SK-N-SH (cell line): ENCODE results near the gene RASA1. TPM values are rescaled to one million over a fixed set of nuclear protein-coding genes. Genes with fewer than 3 reads are reported as not detected.
"Not testable (repeated sequence)": the region's sequence is repeated elsewhere in the genome, so short reads cannot be mapped to it uniquely, and the experiment has no call there.

Experiments
- CTCF ChIA-PET: fragments of 300-600, 350-600 bp; formaldehyde crosslinking; extraction: SDS; loops from one replicate; lab custom pipeline; 2021; lab: Yijun Ruan, JAX
- POLR2A ChIA-PET: fragments of 350-600 bp; sonication (Branson Sonifier 250); formaldehyde crosslinking; extraction: SDS; loops from one replicate; lab custom pipeline; 2020; ENCODE audit warnings: antibody characterized with exemption, inconsistent platforms; lab: Yijun Ruan, JAX
- DNase-seq: peaks from one replicate; pipeline ENCODE4 v3.0.0; 2012
- H2AFZ ChIP-seq: fragments of 200-600 bp; sonication (generic); 2 replicates; pipeline ENCODE4 v1.8.1; 2016; ENCODE audit warnings: antibody characterized with exemption, mild to moderate bottlenecking, low read depth
- H3F3A ChIP-seq: fragments of 200-600 bp; sonication (generic); replicated peaks from 2 replicates; pipeline ENCODE3; 2016; ENCODE audit warnings: antibody characterized with exemption, mild to moderate bottlenecking; ENCODE audit not compliant: insufficient read depth
- H3K27ac ChIP-seq, 2 experiments: fragments of 200-500 bp in 1 of 2; fragments of 200-600 bp in 1 of 2; sonication (Bioruptor generic) in 1 of 2; sonication (generic), shearing (Covaris generic) in 1 of 2; 2 replicates each; pipeline versions ENCODE4 v1.5.1 to v1.6.1; 2014 to 2016; ENCODE audit warnings: low read depth in 2 of 2, inconsistent platforms in 1 of 2, low read length in 1 of 2, mild to moderate bottlenecking in 1 of 2, mixed read lengths in 1 of 2
- H3K27me3 ChIP-seq: fragments of 200-600 bp; sonication (generic), shearing (Covaris generic); 2 replicates; pipeline ENCODE4 v1.6.1; 2016; ENCODE audit warnings: mixed run types; ENCODE audit not compliant: insufficient read depth
- H3K36me3 ChIP-seq, 2 experiments: fragments of 200-500 bp in 1 of 2; fragments of 200-600 bp in 1 of 2; sonication (Bioruptor generic) in 1 of 2; sonication (generic) in 1 of 2; replicated peaks in 1 of 2; 2 replicates each; pipeline versions ENCODE3 to v1.5.1; 2014 to 2016; ENCODE audit warnings: low read length in 1 of 2, mild to moderate bottlenecking in 1 of 2; ENCODE audit not compliant: insufficient read depth in 2 of 2, control insufficient read depth in 1 of 2
- H3K4me1 ChIP-seq, 2 experiments: fragments of 200-500 bp in 1 of 2; fragments of 200-600 bp in 1 of 2; sonication (Bioruptor generic) in 1 of 2; sonication (generic), shearing (Covaris generic) in 1 of 2; 2 replicates each; pipeline versions ENCODE4 v1.5.1 to v1.6.1; 2014 to 2016; ENCODE audit warnings: low read depth in 1 of 2, low read length in 1 of 2, mixed run types in 1 of 2; ENCODE audit not compliant: insufficient read depth in 2 of 2, control insufficient read depth in 1 of 2
- H3K4me2 ChIP-seq: fragments of 200-600 bp; sonication (generic), shearing (Covaris generic); 2 replicates; pipeline ENCODE4 v1.6.1; 2017; ENCODE audit warnings: mixed run types
- H3K4me3 ChIP-seq, 2 experiments: fragments of 200-500 bp in 1 of 2; fragments of 200-600 bp in 1 of 2; sonication (Bioruptor generic) in 1 of 2; sonication (generic), shearing (Covaris generic) in 1 of 2; 2 replicates each; pipeline versions ENCODE4 v1.5.1 to v1.8.1; 2014 to 2016; ENCODE audit warnings: low read depth in 2 of 2, inconsistent platforms in 1 of 2, low read length in 1 of 2, mild to moderate bottlenecking in 1 of 2, mixed read lengths in 1 of 2, moderate library complexity in 1 of 2
- H3K79me2 ChIP-seq: fragments of 200-600 bp; sonication (generic); 2 replicates; pipeline ENCODE4 v1.8.1; 2017; ENCODE audit warnings: mild to moderate bottlenecking; ENCODE audit not compliant: insufficient read depth
- H3K9ac ChIP-seq: fragments of 200-600 bp; sonication (generic); 2 replicates; pipeline ENCODE4 v1.6.1; 2017; ENCODE audit warnings: mixed run types
- H3K9me2 ChIP-seq: fragments of 200-600 bp; sonication (generic); 2 replicates; pipeline ENCODE4 v1.6.1; 2017; ENCODE audit warnings: mixed run types
- H3K9me3 ChIP-seq: fragments of 200-600 bp; sonication (generic); 2 replicates; pipeline ENCODE4 v1.6.1; 2017; ENCODE audit warnings: mixed run types, mild to moderate bottlenecking, moderate library complexity
- H4K20me1 ChIP-seq: fragments of 200-600 bp; sonication (generic); 2 replicates; pipeline ENCODE4 v1.6.1; 2017; ENCODE audit warnings: mild to moderate bottlenecking, mixed run types; ENCODE audit not compliant: insufficient read depth
- FOXM1 ChIP-seq: IDR thresholded peaks from 2 replicates; pipeline ENCODE4 v1.4.0; 2012; ENCODE audit warnings: low read depth, mild to moderate bottlenecking
- JUND ChIP-seq: IDR thresholded peaks from 2 replicates; pipeline ENCODE4 v1.4.0; 2012
- PBX3 ChIP-seq: IDR thresholded peaks from 2 replicates; pipeline ENCODE4; 2012
- RAD21 ChIP-seq: IDR thresholded peaks from 2 replicates; pipeline ENCODE4 v1.6.1; 2012; ENCODE audit warnings: mild to moderate bottlenecking, low read length
- TCF12 ChIP-seq: IDR thresholded peaks from 2 replicates; pipeline ENCODE4 v1.4.0; 2012
- WGBS: methylation state at CpG from one replicate; pipeline ENCODE4 v1.1.6; 2017; ENCODE audit warnings: low lambda C conversion rate; 5-methylcytosine and 5-hydroxymethylcytosine counted together
- polyA plus RNA-seq, 3 experiments: library from polyadenylated mRNA; depleted of rRNA; stranded (reverse); fragments of >200 nt; gene quantifications; 2 replicates each; pipeline ENCODE4 v1.2.3, GENCODE V29; 2012
- TF ChIP-seq, protein P1 (sequence below): IDR thresholded peaks from 2 replicates; pipeline ENCODE4 v1.4.0; 2012; ENCODE audit warnings: low read depth, borderline replicate concordance

The RASA1 gene
- polyA plus RNA-seq, 1 of the 3 experiments (the other 2 are of a cell fraction), result 49.1 TPM

DNA sequence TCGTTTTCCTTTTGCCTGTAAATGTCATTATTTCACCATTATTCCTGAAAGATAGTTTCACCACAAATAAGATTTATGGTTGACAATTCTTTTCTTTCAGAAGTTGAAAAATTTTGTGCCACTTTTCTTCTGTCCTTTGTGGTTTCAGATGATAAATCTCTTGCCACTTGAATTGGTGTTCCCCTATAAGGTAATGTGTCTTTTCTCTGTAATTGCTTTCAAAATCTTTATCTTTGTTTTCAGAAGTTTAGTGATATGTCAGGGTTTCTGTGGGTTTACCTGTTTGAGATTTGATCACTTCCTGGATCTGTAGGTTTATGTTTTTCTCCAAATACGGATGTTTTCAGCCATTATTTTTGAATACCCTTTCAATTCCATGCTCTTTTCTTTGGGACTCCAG lies 14.6 kb downstream of the RASA1 start:
- no peaks in the 10 kb centered on the region for H3K9me3 ChIP-seq
- H3K4me2 ChIP-seq, result no peak overlapping the region
- H2AFZ ChIP-seq, result no peak overlapping the region
- H3F3A ChIP-seq, result peaks cover 26% of the 10 kb centered on the region
- peaks cover 93% of the 10 kb centered on the region for H3K79me2 ChIP-seq
- peaks cover 57% of the 10 kb centered on the region for H4K20me1 ChIP-seq
- DNase-seq, result no peak
- ChIA-PET CTCF (no interaction called here), POLR2A (no interaction called here)
- H3K9me2 ChIP-seq, result no peaks in the 10 kb centered on the region
- no peak overlapping the region for H3K27ac ChIP-seq
- H3K36me3 ChIP-seq, result peaks cover 0 to 45% of the 10 kb centered on the region in 2 experiments
- H3K27me3 ChIP-seq, result no peaks in the 10 kb centered on the region
- WGBS, result 85% methylated on average over 2 of the region's 2 CpGs
- H3K4me1 ChIP-seq, result 0 out of 4 replicates have a peak, but pooled peaks cover 0 to 4% of the 10 kb centered on the region in 2 experiments
- no peak for TF ChIP-seq FOXM1
- TF ChIP-seq TCF12, result no peak
- no peak for TF ChIP-seq RAD21
- TF ChIP-seq PBX3, result no peak
- TF ChIP-seq, protein P1, sequence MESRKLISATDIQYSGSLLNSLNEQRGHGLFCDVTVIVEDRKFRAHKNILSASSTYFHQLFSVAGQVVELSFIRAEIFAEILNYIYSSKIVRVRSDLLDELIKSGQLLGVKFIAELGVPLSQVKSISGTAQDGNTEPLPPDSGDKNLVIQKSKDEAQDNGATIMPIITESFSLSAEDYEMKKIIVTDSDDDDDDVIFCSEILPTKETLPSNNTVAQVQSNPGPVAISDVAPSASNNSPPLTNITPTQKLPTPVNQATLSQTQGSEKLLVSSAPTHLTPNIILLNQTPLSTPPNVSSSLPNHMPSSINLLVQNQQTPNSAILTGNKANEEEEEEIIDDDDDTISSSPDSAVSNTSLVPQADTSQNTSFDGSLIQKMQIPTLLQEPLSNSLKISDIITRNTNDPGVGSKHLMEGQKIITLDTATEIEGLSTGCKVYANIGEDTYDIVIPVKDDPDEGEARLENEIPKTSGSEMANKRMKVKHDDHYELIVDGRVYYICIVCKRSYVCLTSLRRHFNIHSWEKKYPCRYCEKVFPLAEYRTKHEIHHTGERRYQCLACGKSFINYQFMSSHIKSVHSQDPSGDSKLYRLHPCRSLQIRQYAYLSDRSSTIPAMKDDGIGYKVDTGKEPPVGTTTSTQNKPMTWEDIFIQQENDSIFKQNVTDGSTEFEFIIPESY, result no peak
- H3K9ac ChIP-seq, result no peak overlapping the region
- no peak overlapping the region for H3K4me3 ChIP-seq

GRCh38 chr5:87287266-87287665 lies 19.6 kb downstream of the RASA1 start:
- DNase-seq, H3K4me2 ChIP-seq, H3K27ac ChIP-seq, POLR2A ChIA-PET, CTCF ChIA-PET, H3K4me1 ChIP-seq, H3K27me3 ChIP-seq, H3K4me3 ChIP-seq, H2AFZ ChIP-seq, H3K9me3 ChIP-seq, H3K9ac ChIP-seq, H3K9me2 ChIP-seq: not testable (repeated sequence)
- H3K36me3 ChIP-seq, result peaks cover 0 to 48% of the 10 kb centered on the region in 2 experiments
- peaks cover 30% of the 10 kb centered on the region for H3F3A ChIP-seq
- peaks cover 54% of the 10 kb centered on the region for H4K20me1 ChIP-seq
- WGBS, result 98% methylated on average over 4 of the region's 4 CpGs
- H3K79me2 ChIP-seq, result peaks cover 86% of the 10 kb centered on the region

GRCh38 chr5:87298692-87299362 lies 31.1 kb downstream of the RASA1 start:
- WGBS, result 94% methylated on average over 5 of the region's 5 CpGs
- no peak overlapping the region for H3K9ac ChIP-seq
- no peaks in the 10 kb centered on the region for H3K27me3 ChIP-seq
- TF ChIP-seq JUND, result 0 out of 2 replicates have a peak, but pooled peaks have one; percentile 8
- TF ChIP-seq TCF12, result no peak
- peaks cover 0 to 9% of the 10 kb centered on the region in 2 experiments; a peak in 2 of 4 replicates for H3K4me1 ChIP-seq
- ChIA-PET CTCF (no interaction called here), POLR2A (no interaction called here)
- no peak overlapping the region for H3K4me3 ChIP-seq
- no peak overlapping the region for H3K27ac ChIP-seq
- no peak overlapping the region for H2AFZ ChIP-seq
- no peak for DNase-seq
- H3K9me3 ChIP-seq, result no peaks in the 10 kb centered on the region; the same call in 1 of the 2 replicates
- no peaks in the 10 kb centered on the region for H3K9me2 ChIP-seq
- H4K20me1 ChIP-seq, result peaks cover 66% of the 10 kb centered on the region
- peaks cover 0 to 43% of the 10 kb centered on the region in 2 experiments for H3K36me3 ChIP-seq
- H3K4me2 ChIP-seq, result no peak overlapping the region
- peaks cover 29% of the 10 kb centered on the region for H3F3A ChIP-seq
- peaks cover 93% of the 10 kb centered on the region for H3K79me2 ChIP-seq
